IMR-90 (cell line): ENCODE measurements around the gene PCID2. TPM values are rescaled to one million over a fixed set of nuclear protein-coding genes. Genes with fewer than 3 reads are reported as not detected.

ENCODE experiments used
- ATAC-seq: fragments of 200-7000 bp; cut with Tn5 transposase; 2 replicates; pipeline ENCODE4 v1.9.1; 2020; ENCODE audit warnings: low read depth, mild to moderate bottlenecking, moderate library complexity
- BruUV-seq: library from RNA; stranded (reverse); fragments of 400-500 nt; replicated peaks from 2 replicates; lab custom pipeline; 2021; lab: Mats Ljungman, UMichigan
- CTCF ChIA-PET: fragments of 300-600 bp; formaldehyde crosslinking; extraction: SDS; loops from one replicate; lab custom pipeline; 2021; ENCODE audit warnings: antibody characterized with exemption; lab: Yijun Ruan, JAX
- POLR2A ChIA-PET: fragments of 300-600 bp; sonication (Branson Sonifier 250); formaldehyde crosslinking; loops from one replicate; lab custom pipeline; 2022; ENCODE audit warnings: antibody characterized with exemption; ENCODE audit not compliant: unreplicated experiment; lab: Charles Lee
- DNase-seq: peaks from one replicate; pipeline ENCODE4 v3.0.0; 2013
- H2AFZ ChIP-seq: replicated peaks from 2 replicates; pipeline ENCODE3; 2013; ENCODE audit warnings: low read length, mild to moderate bottlenecking; ENCODE audit not compliant: poor library complexity
- H2AK5ac ChIP-seq: 2 replicates; pipeline ENCODE4 v1.6.1; 2013; ENCODE audit warnings: low read depth, low read length, inconsistent platforms
- H2AK9ac ChIP-seq: replicated peaks from 2 replicates; pipeline ENCODE3; 2013; ENCODE audit warnings: mild to moderate bottlenecking, low read depth, low read length, moderate library complexity; ENCODE audit not compliant: poor library complexity
- H2BK120ac ChIP-seq: 2 replicates; pipeline ENCODE4 v1.6.1; 2013; ENCODE audit warnings: low read depth, low read length, inconsistent platforms
- H2BK15ac ChIP-seq: 3 replicates; pipeline ENCODE4 v1.6.1; 2013; ENCODE audit warnings: low read depth, low read length, inconsistent platforms
- H2BK20ac ChIP-seq: 2 replicates; pipeline ENCODE4 v1.6.1; 2013; ENCODE audit warnings: low read depth, mild to moderate bottlenecking, inconsistent platforms, low read length, moderate library complexity
- H2BK5ac ChIP-seq: 2 replicates; pipeline ENCODE4 v1.6.1; 2013; ENCODE audit warnings: mild to moderate bottlenecking, low read depth, low read length, inconsistent platforms; ENCODE audit not compliant: poor library complexity, severe bottlenecking
- H3K14ac ChIP-seq: replicated peaks from 2 replicates; pipeline ENCODE4 v1.6.1; 2013; ENCODE audit warnings: low read depth, low read length, inconsistent platforms
- H3K18ac ChIP-seq: 2 replicates; pipeline ENCODE4 v1.6.1; 2013; ENCODE audit warnings: low read depth, low read length, control low read depth
- H3K23ac ChIP-seq: 2 replicates; pipeline ENCODE4 v1.6.1; 2013; ENCODE audit warnings: low read depth, low read length, inconsistent platforms
- H3K27ac ChIP-seq: 2 replicates; pipeline ENCODE4 v1.5.1; 2013; ENCODE audit warnings: mild to moderate bottlenecking, control low read depth, low read length; ENCODE audit not compliant: insufficient read depth
- H3K27me3 ChIP-seq: 2 replicates; pipeline ENCODE4 v1.6.1; 2013; ENCODE audit warnings: low read length; ENCODE audit not compliant: control insufficient read depth, insufficient read depth
- H3K36me3 ChIP-seq: 2 replicates; pipeline ENCODE4 v1.6.1; 2013; ENCODE audit warnings: low read length, mixed read lengths; ENCODE audit not compliant: control insufficient read depth, insufficient read depth
- H3K4ac ChIP-seq: 2 replicates; pipeline ENCODE4 v1.6.1; 2013; ENCODE audit warnings: low read depth, low read length, inconsistent platforms
- H3K4me1 ChIP-seq: 2 replicates; pipeline ENCODE4 v1.6.1; 2013; ENCODE audit warnings: low read length, mixed read lengths; ENCODE audit not compliant: control insufficient read depth, insufficient read depth
- H3K4me2 ChIP-seq: 2 replicates; pipeline ENCODE4 v1.6.1; 2013; ENCODE audit warnings: low read depth, mild to moderate bottlenecking, control low read depth, low read length, moderate library complexity
- H3K4me3 ChIP-seq: 2 replicates; pipeline ENCODE4 v1.5.1; 2013; ENCODE audit warnings: low read depth, mild to moderate bottlenecking, control low read depth, low read length, moderate library complexity; ENCODE audit not compliant: insufficient read depth
- H3K56ac ChIP-seq: 2 replicates; pipeline ENCODE4 v1.6.1; 2013; ENCODE audit warnings: low read length, inconsistent platforms; ENCODE audit not compliant: insufficient read depth; ENCODE audit errors: extremely low read depth
- H3K79me1 ChIP-seq, 2 experiments: 2 replicates each; pipeline ENCODE4 v1.6.1; 2013; ENCODE audit warnings: low read length in 2 of 2, inconsistent platforms in 1 of 2, low read depth in 1 of 2
- H3K9ac ChIP-seq: 2 replicates; pipeline ENCODE4 v1.6.1; 2013; ENCODE audit warnings: low read depth, low read length, control low read depth
- H3K9me1 ChIP-seq: 2 replicates; pipeline ENCODE4 v1.6.1; 2013; ENCODE audit warnings: low read length, inconsistent platforms; ENCODE audit not compliant: insufficient read depth
- H3K9me3 ChIP-seq: 2 replicates; pipeline ENCODE4 v1.6.1; 2013; ENCODE audit warnings: low read length; ENCODE audit not compliant: control insufficient read depth, insufficient read depth
- H4K20me1 ChIP-seq: 2 replicates; pipeline ENCODE4 v1.6.1; 2013; ENCODE audit warnings: low read length, inconsistent platforms; ENCODE audit not compliant: insufficient read depth
- H4K5ac ChIP-seq: 2 replicates; pipeline ENCODE4 v1.6.1; 2013; ENCODE audit warnings: mild to moderate bottlenecking, low read depth, low read length, control low read depth
- H4K8ac ChIP-seq, 2 experiments: 2 replicates each; pipeline ENCODE4 v1.6.1; 2013; ENCODE audit warnings: low read depth in 2 of 2, low read length in 2 of 2, control low read depth in 1 of 2, inconsistent platforms in 1 of 2
- H4K91ac ChIP-seq: 2 replicates; pipeline ENCODE4 v1.6.1; 2013; ENCODE audit warnings: low read depth, low read length, inconsistent platforms; ENCODE audit not compliant: insufficient read depth
- BHLHE40 ChIP-seq: fragments of 150-350 bp; IDR thresholded peaks from 2 replicates; pipeline ENCODE4 v1.6.1; 2016; ENCODE audit warnings: mild to moderate bottlenecking, low read depth, low read length
- CEBPB ChIP-seq: IDR thresholded peaks from 2 replicates; pipeline ENCODE4 v1.6.1; 2012; ENCODE audit warnings: low read depth, low read length, improper control_type of control experiment
- ELK1 ChIP-seq: fragments of 150-350 bp; IDR thresholded peaks from 2 replicates; pipeline ENCODE4 v1.6.1; 2016; ENCODE audit warnings: low read depth, mild to moderate bottlenecking, low read length, moderate library complexity, borderline replicate concordance
- FOS ChIP-seq: fragments of 150-350 bp; IDR thresholded peaks from 2 replicates; pipeline ENCODE4 v1.6.1; 2016; ENCODE audit warnings: low read depth, low read length
- MAFK ChIP-seq: IDR thresholded peaks from 2 replicates; pipeline ENCODE4 v1.6.1; 2012; ENCODE audit warnings: low read depth, low read length, improper control_type of control experiment
- MAZ ChIP-seq: IDR thresholded peaks from 2 replicates; pipeline ENCODE4 v1.6.1; 2012; ENCODE audit warnings: low read depth, mild to moderate bottlenecking, low read length, improper control_type of control experiment, moderate library complexity, borderline replicate concordance
- MXI1 ChIP-seq: IDR thresholded peaks from 2 replicates; pipeline ENCODE4 v1.6.1; 2012; ENCODE audit warnings: low read depth, mild to moderate bottlenecking, low read length, moderate library complexity, borderline replicate concordance
- NFE2L2 ChIP-seq: fragments of 150-350 bp; IDR thresholded peaks from 2 replicates; pipeline ENCODE4 v1.6.1; 2016; ENCODE audit warnings: low read depth, mild to moderate bottlenecking, low read length
- POLR2A ChIP-seq: IDR thresholded peaks from 2 replicates; pipeline ENCODE4 v1.6.1; 2012; ENCODE audit warnings: mild to moderate bottlenecking, low read depth, low read length
- RAD21 ChIP-seq: IDR thresholded peaks from 2 replicates; pipeline ENCODE4 v1.6.1; 2012; ENCODE audit warnings: low read length, improper control_type of control experiment
- RCOR1 ChIP-seq: IDR thresholded peaks from 2 replicates; pipeline ENCODE4 v1.6.1; 2012; ENCODE audit warnings: mild to moderate bottlenecking, low read length, improper control_type of control experiment; ENCODE audit not compliant: insufficient replicate concordance
- WGBS, 2 experiments: methylation state at CpG; one replicate each; pipeline versions ENCODE4 v1.1.5 to v1.1.7; 2013; ENCODE audit warnings: missing lambda C conversion rate in 2 of 2; ENCODE audit not compliant: insufficient read length in 1 of 2; ENCODE audit errors: extremely low coverage in 2 of 2; 5-methylcytosine and 5-hydroxymethylcytosine counted together
- dilution Hi-C: fragments of 300-500 bp; cut with HindIII; formaldehyde crosslinking; loops from one replicate; pipeline ENCODE4 v1.14.3; 2018; ENCODE audit warnings: low sequenced_read_pairs; ENCODE audit not compliant: unreplicated experiment
- in situ Hi-C: fragments of 300-500 bp; cut with MboI; formaldehyde crosslinking; loops from 3 replicates; pipeline ENCODE4 v1.14.3; 2019; ENCODE audit warnings: low sequenced_read_pairs, inconsistent platforms, mixed read lengths
- intact Hi-C: fragments of 100-400 bp; cut with micrococcal nuclease; formaldehyde crosslinking; loops from 2 replicates; pipeline ENCODE4 v1.10.0; 2022
- polyA plus RNA-seq, 3 experiments: library from polyadenylated mRNA; depleted of rRNA; stranded (reverse); fragments of >200 nt; gene quantifications; 2 replicates each; pipeline ENCODE4 v1.2.3, GENCODE V29; 2012; ENCODE audit warnings: low replicate concordance in 1 of 3
- total RNA-seq: library from RNA; depleted of rRNA; stranded (reverse); fragments of >200 nt; gene quantifications from 2 replicates; pipeline ENCODE4 v1.2.3, GENCODE V29; 2012
- TF ChIP-seq, protein P1 (sequence below): conservative IDR thresholded peaks from 2 replicates; pipeline ENCODE4 v1.5.1; 2012; ENCODE audit warnings: mild to moderate bottlenecking, low read depth, low read length, improper control_type of control experiment
- TF ChIP-seq, protein P2 (sequence below): fragments of 150-350 bp; IDR thresholded peaks from 2 replicates; pipeline ENCODE4 v1.6.1; 2017; ENCODE audit warnings: mild to moderate bottlenecking, antibody characterized with exemption, low read length, low read depth

Gene PCID2
- total and polyA plus RNA-seq, 2 of the 4 experiments (the other 2 are of a cell fraction) = 83.5 to 90.9 TPM

DNA sequence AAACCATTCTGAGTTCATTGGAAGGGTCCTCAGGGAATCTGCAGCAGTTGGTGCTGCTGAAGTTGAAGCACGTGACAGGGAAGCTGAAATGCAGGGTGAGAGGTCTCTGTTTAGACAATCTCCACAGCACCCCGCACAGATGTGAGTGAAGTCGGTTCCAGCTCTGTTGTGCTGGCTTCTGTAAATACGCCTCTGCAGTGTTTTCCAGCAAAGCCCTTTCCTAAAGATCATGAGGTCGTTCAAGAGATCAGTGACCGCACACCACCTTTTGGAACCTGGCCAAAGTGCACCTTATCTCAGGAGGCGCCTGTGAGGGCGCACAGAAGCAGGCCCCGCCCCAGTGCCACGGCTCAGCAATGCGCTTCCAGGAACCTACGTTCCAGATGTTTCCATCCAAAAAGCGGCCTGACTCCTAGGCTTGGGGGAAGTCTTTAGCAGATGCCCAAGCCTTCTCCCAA lies 11.7 kb upstream of the PCID2 start:
- Histone ChIP-seq H3K36me3 (peaks cover 48% of the 10 kb centered on the region), H2AFZ (no peak overlapping the region), H3K14ac (no peak overlapping the region), H4K5ac (no peak overlapping the region), H3K9ac (no peak overlapping the region), H4K20me1 (peaks cover 91% of the 10 kb centered on the region), H3K4me1 (peaks cover 21% of the 10 kb centered on the region), H3K9me1 (peaks cover 53% of the 10 kb centered on the region), H3K27ac (no peak overlapping the region), H3K4ac (no peak overlapping the region), H2AK5ac (no peak overlapping the region), H2BK15ac (no peak overlapping the region), H3K79me1 (peaks cover 27 to 80% of the 10 kb centered on the region in 2 experiments), H3K23ac (peak overlapping the region; percentile 38; the same call in 1 of the 2 replicates), H4K8ac (peak overlapping the region in 1 of 2 experiments; percentile 28; a peak in 1 of 4 replicates), H2BK5ac (no peak overlapping the region), H2AK9ac (no peak overlapping the region), H3K4me2 (no peak overlapping the region), H2BK20ac (no peak overlapping the region), H3K27me3 (no peaks in the 10 kb centered on the region), H3K56ac (no peak overlapping the region), H2BK120ac (no peak overlapping the region), H4K91ac (no peak overlapping the region), H3K18ac (no peak overlapping the region), H3K4me3 (no peak overlapping the region), H3K9me3 (no peaks in the 10 kb centered on the region)
- intact Hi-C loops = no loop called here
- CTCF ChIA-PET = no interaction called here
- no peak for ATAC-seq
- in situ Hi-C loops = no loop called here
- DNase-seq = no peak
- BruUV-seq = no TSS peak
- 87% methylated on average over 13 of the region's 13 CpGs; no CpG with 5 or more reads in 1 of the 2 experiments for WGBS, 2 experiments
- dilution Hi-C loops = no loop called here
- POLR2A ChIA-PET = no interaction called here
- TF ChIP-seq RAD21 (no peak), BHLHE40 (no peak), POLR2A (no peak), FOS (no peak), CEBPB (no peak), ELK1 (no peak), MAFK (no peak), MXI1 (no peak), NFE2L2 (no peak), MAZ (no peak), RCOR1 (no peak)
- TF ChIP-seq, protein P1, sequence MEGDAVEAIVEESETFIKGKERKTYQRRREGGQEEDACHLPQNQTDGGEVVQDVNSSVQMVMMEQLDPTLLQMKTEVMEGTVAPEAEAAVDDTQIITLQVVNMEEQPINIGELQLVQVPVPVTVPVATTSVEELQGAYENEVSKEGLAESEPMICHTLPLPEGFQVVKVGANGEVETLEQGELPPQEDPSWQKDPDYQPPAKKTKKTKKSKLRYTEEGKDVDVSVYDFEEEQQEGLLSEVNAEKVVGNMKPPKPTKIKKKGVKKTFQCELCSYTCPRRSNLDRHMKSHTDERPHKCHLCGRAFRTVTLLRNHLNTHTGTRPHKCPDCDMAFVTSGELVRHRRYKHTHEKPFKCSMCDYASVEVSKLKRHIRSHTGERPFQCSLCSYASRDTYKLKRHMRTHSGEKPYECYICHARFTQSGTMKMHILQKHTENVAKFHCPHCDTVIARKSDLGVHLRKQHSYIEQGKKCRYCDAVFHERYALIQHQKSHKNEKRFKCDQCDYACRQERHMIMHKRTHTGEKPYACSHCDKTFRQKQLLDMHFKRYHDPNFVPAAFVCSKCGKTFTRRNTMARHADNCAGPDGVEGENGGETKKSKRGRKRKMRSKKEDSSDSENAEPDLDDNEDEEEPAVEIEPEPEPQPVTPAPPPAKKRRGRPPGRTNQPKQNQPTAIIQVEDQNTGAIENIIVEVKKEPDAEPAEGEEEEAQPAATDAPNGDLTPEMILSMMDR = no peak
- TF ChIP-seq, protein P2, sequence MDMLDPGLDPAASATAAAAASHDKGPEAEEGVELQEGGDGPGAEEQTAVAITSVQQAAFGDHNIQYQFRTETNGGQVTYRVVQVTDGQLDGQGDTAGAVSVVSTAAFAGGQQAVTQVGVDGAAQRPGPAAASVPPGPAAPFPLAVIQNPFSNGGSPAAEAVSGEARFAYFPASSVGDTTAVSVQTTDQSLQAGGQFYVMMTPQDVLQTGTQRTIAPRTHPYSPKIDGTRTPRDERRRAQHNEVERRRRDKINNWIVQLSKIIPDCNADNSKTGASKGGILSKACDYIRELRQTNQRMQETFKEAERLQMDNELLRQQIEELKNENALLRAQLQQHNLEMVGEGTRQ = no peak
